OCI-LY1 (cell line): ENCODE measurements around the gene GABRD.

Source experiments
- CTCF ChIP-seq: fragments of 200-600 bp; sonication (generic), shearing (Covaris generic); IDR thresholded peaks from 2 replicates; pipeline ENCODE4 v1.5.1; 2017; ENCODE audit warnings: mild to moderate bottlenecking, antibody characterized with exemption, low read length, moderate library complexity, mixed read lengths
- EZH2 ChIP-seq: fragments of 200-600 bp; sonication (generic), shearing (Covaris generic); IDR thresholded peaks from 2 replicates; pipeline ENCODE4 v1.8.0; 2017; ENCODE audit warnings: borderline replicate concordance, mixed run types, mild to moderate bottlenecking, antibody characterized with exemption, low read length, moderate library complexity, mixed read lengths

- no peak for TF ChIP-seq CTCF
- no peak for TF ChIP-seq EZH2
These were observed 5.7 kb downstream of the GABRD start for GRCh38 chr1:2024887-2025286.
